Spleen (tissue), 11 donors: ENCODE measurements around the gene NLGN1. TPM values are rescaled to one million over a fixed set of nuclear protein-coding genes. Genes with fewer than 3 reads are reported as not detected.

Source experiments
- DNase-seq: peaks from one replicate; pipeline ENCODE4 v3.0.0-alpha.2; 2020
- H3K27ac ChIP-seq, 8 donors: fragments of 200-600 bp; sonication (generic) in 7 of 8; 1 replicate in 4 of 8; 2 replicates in 4 of 8; pipeline versions ENCODE4 v1.5.0 to v1.8.0; 2016 to 2021; ENCODE audit warnings: inconsistent platforms in 4 of 8, mild to moderate bottlenecking in 4 of 8, moderate library complexity in 1 of 8
- H3K27me3 ChIP-seq, 7 donors: fragments of 200-600 bp; sonication (generic) in 6 of 7; replicated peaks in 1 of 7; 1 replicate in 4 of 7; 2 replicates in 3 of 7; pipeline versions ENCODE4 v1.5.0 to v1.8.0; 2016 to 2021; ENCODE audit warnings: inconsistent platforms in 3 of 7, mild to moderate bottlenecking in 1 of 7
- H3K36me3 ChIP-seq, 6 donors: fragments of 200-600 bp; sonication (generic) in 5 of 6; 1 replicate in 4 of 6; 2 replicates in 2 of 6; pipeline versions ENCODE4 v1.5.0 to v1.8.0; 2016 to 2021; ENCODE audit warnings: inconsistent platforms in 2 of 6
- H3K4me1 ChIP-seq, 6 donors: fragments of 200-600 bp; sonication (generic) in 5 of 6; 1 replicate in 3 of 6; 2 replicates in 3 of 6; pipeline versions ENCODE4 v1.5.0 to v1.8.0; 2016 to 2021; ENCODE audit warnings: inconsistent platforms in 3 of 6
- H3K4me3 ChIP-seq, 8 donors: fragments of 200-600 bp; sonication (generic) in 7 of 8; 1 replicate in 4 of 8; 2 replicates in 4 of 8; pipeline versions ENCODE4 v1.5.0 to v1.8.0; 2016 to 2021; ENCODE audit warnings: inconsistent platforms in 4 of 8, mild to moderate bottlenecking in 4 of 8, moderate library complexity in 2 of 8
- H3K9me3 ChIP-seq, 8 donors: fragments of 200-600 bp; sonication (generic) in 7 of 8; 1 replicate in 4 of 8; 2 replicates in 4 of 8; pipeline versions ENCODE4 v1.5.0 to v1.8.0; 2016 to 2021; ENCODE audit warnings: inconsistent platforms in 4 of 8
- CTCF ChIP-seq, 11 experiments: fragments of 200-600 bp in 7 of 11; fragments of 450-650 bp in 4 of 11; sonication (generic) in 4 of 11; IDR thresholded peaks in 8 of 11; conservative IDR thresholded peaks in 3 of 11; 1 replicate in 7 of 11; 2 replicates in 4 of 11; pipeline versions ENCODE4 v1.4.0 to v1.8.0; 2016 to 2021; ENCODE audit warnings: antibody characterized with exemption in 11 of 11, inconsistent platforms in 4 of 11, mild to moderate bottlenecking in 1 of 11
- POLR2A ChIP-seq, 3 donors: fragments of 450-650 bp; IDR thresholded peaks; one replicate each; pipeline ENCODE4 v1.5.1; 2017; ENCODE audit warnings: antibody characterized with exemption in 3 of 3, mild to moderate bottlenecking in 1 of 3
- POLR2AphosphoS5 ChIP-seq, 3 donors: sonication (generic); formaldehyde crosslinking; IDR thresholded peaks; one replicate each; pipeline ENCODE4 v1.5.1; 2017; ENCODE audit warnings: antibody characterized with exemption in 3 of 3
- WGBS, 5 donors: extraction: QIAGEN DNeasy Blood & Tissue Kit in 3 of 5; methylation state at CpG; one replicate each; pipeline versions ENCODE4 v1.1.5 to v1.1.7; 2013 to 2018; 5-methylcytosine and 5-hydroxymethylcytosine counted together
- intact Hi-C: fragments of 100-400 bp; cut with DNase I; formaldehyde crosslinking; loops from one replicate; pipeline ENCODE4 v1.15.0; 2023; ENCODE audit warnings: low total_unique reads
- polyA plus RNA-seq, 3 donors: library from polyadenylated mRNA; stranded (reverse); fragments of 200-250 nt; gene quantifications; one replicate each; pipeline ENCODE4 v1.2.1, GENCODE V29; 2013
- total RNA-seq, 7 donors: library from RNA; depleted of rRNA in 3 of 7; stranded (reverse); fragments of >200 nt in 3 of 7; fragmentation: NEBNext Ultra II Directional in 4 of 7; extraction: Animal tissue kit (Norgen Biotek cat#: 25700) in 4 of 7; gene quantifications; one replicate each; pipeline versions ENCODE4 v1.1.0 to v1.2.1, GENCODE V29; 2016 to 2021
- donor health status: healthy with polysubstance abuse.
- donor health status: DM: no; HTN: no; CAD: no; lungs with moderate emphysema.
- donor health status: DM: no; HTN: no; CAD: no.
- donor health status: Bipolar disorder and iron deficiency.
- donor health status: healthy.
- donor health status: DM: no; HTN: no; CAD: no.
- donor health status: DM: yes; HTN: yes; CAD: no.

Gene NLGN1
- total and polyA plus RNA-seq, 10 donors, result 0.03 to 0.13 (median 0.03) TPM; not detected in 7

GRCh38 chr3:173748105-173748504, 350.6 kb downstream of the NLGN1 start:
- intact Hi-C loops, result no loop called here
- 59 to 84% (median 76%) methylated on average over 1 of the region's 1 CpG for WGBS, 5 donors

GRCh38 chr3:173750095-173750494, 352.6 kb downstream of the NLGN1 start:
- 32 to 42% (median 38%) methylated on average over 2 of the region's 2 CpGs for WGBS, 5 donors
- no peak overlapping the region for H3K4me3 ChIP-seq
- intact Hi-C loops, result no loop called here
- no peak overlapping the region for H3K27ac ChIP-seq
- DNase-seq, result no peak
- no peaks in the 10 kb centered on the region for H3K4me1 ChIP-seq
- no peaks in the 10 kb centered on the region for H3K27me3 ChIP-seq
- H3K9me3 ChIP-seq, result no peaks in the 10 kb centered on the region
- H3K36me3 ChIP-seq, result no peaks in the 10 kb centered on the region
- TF ChIP-seq CTCF (IDR thresholded peaks at IDR 0.05 in 8 of 11, conservative IDR thresholded peaks at IDR 0.05 in 3 of 11), result no peak
- TF ChIP-seq POLR2AphosphoS5 (IDR thresholded peaks at IDR 0.05), result no peak
- TF ChIP-seq POLR2A (IDR thresholded peaks at IDR 0.05), result no peak

More at GRCh38 chr3:173748105-173748504, 350.6 kb downstream of the NLGN1 start:
- no peak for TF ChIP-seq CTCF (IDR thresholded peaks at IDR 0.05 in 8 of 11, conservative IDR thresholded peaks at IDR 0.05 in 3 of 11)
- no peak for TF ChIP-seq POLR2AphosphoS5 (IDR thresholded peaks at IDR 0.05)
- TF ChIP-seq POLR2A (IDR thresholded peaks at IDR 0.05), result no peak
- DNase-seq, result no peak
- Histone ChIP-seq H3K9me3 (no peaks in the 10 kb centered on the region), H3K36me3 (no peaks in the 10 kb centered on the region), H3K4me1 (no peaks in the 10 kb centered on the region), H3K27me3 (no peaks in the 10 kb centered on the region), H3K27ac (no peak overlapping the region), H3K4me3 (no peak overlapping the region)

- no peak overlapping the region for H3K4me3 ChIP-seq
Observed at GRCh38 chr3:173750591-173750990, 353.0 kb downstream of the NLGN1 start.

GRCh38 chr3:173753593-173753992, 356.0 kb downstream of the NLGN1 start:
- no peaks in the 10 kb centered on the region for H3K9me3 ChIP-seq
- no peaks in the 10 kb centered on the region for H3K27me3 ChIP-seq
- no peaks in the 10 kb centered on the region for H3K4me1 ChIP-seq
- no peak for TF ChIP-seq POLR2AphosphoS5 (IDR thresholded peaks at IDR 0.05)
- TF ChIP-seq POLR2A (IDR thresholded peaks at IDR 0.05), result no peak
- no peak for TF ChIP-seq CTCF (IDR thresholded peaks at IDR 0.05 in 8 of 11, conservative IDR thresholded peaks at IDR 0.05 in 3 of 11)
- no peak overlapping the region for H3K4me3 ChIP-seq
- DNase-seq, result no peak
- intact Hi-C loops, result no loop called here
- H3K36me3 ChIP-seq, result no peaks in the 10 kb centered on the region
- H3K27ac ChIP-seq, result no peak overlapping the region

More at GRCh38 chr3:173750591-173750990, 353.0 kb downstream of the NLGN1 start:
- Histone ChIP-seq H3K9me3 (no peaks in the 10 kb centered on the region), H3K36me3 (no peaks in the 10 kb centered on the region), H3K27me3 (no peaks in the 10 kb centered on the region), H3K27ac (no peak overlapping the region), H3K4me1 (no peaks in the 10 kb centered on the region)
- 65 to 81% (median 69%) methylated on average over 1 of the region's 1 CpG for WGBS, 5 donors
- DNase-seq, result no peak
- intact Hi-C loops, result no loop called here
- TF ChIP-seq POLR2A (IDR thresholded peaks at IDR 0.05), result no peak
- TF ChIP-seq POLR2AphosphoS5 (IDR thresholded peaks at IDR 0.05), result no peak
- no peak for TF ChIP-seq CTCF (IDR thresholded peaks at IDR 0.05 in 8 of 11, conservative IDR thresholded peaks at IDR 0.05 in 3 of 11)
